8988T (cell line): ENCODE measurements around the gene CTNNB1.

Source experiments
- DNase-seq: peaks from one replicate; pipeline ENCODE4 v3.0.0; 2011

Gene CTNNB1

DNA sequence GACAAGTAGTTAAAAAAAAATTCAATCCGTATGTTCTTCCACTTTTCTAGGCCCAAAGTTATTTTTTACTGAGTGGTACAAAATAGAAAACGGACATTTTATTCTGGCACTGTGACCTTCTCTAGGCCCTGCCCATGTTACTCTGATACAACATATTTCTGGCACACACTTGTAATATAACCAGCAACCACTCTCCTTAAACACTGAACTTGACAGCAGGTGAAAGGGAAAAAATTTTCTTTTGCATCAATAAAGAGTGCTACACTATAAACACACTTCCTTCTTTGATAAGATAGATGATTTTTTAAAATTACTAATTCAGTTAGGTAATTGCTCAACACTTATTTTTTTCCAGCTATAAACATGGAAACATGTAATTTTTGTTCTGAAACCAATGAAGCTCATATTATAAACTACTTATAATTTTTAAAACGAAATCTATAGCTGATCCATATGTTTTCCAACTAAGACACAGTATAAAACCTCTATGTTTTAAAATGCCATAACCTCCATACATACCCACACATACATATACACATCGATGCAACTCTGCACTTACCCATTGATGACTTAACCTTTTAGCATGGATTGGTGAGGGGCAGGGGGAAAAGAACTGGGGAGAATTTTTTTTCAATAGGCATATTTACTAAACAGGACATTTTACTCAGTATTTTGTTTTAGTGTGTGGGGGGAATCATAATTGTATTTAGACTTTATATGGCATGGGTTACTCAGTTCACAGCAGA, 5.3 kb upstream of the CTNNB1 start:
- DNase-seq, result no peak

GRCh38 chr3:41194701-41195100, 4.6 kb upstream of the CTNNB1 start:
- DNase-seq, result no peak

DNA sequence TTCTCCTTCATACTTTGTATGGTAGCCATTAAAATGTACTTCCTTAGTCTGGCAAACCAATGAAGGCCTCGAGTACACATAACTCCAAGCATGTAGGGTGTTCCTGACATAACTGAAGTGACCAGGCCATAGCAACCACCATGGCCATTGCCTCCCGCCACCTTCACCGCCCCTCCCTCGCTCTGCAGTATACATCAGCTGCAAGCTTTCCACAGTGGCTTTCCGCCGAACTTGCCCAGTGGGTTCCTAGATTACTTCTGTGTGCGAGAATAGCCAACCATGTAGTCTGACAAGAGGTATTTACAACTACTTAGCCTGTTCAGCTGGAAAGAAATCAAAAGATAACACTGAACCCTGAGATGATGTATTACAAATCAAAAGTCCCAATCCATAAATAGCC, 3.4 kb upstream of the CTNNB1 start:
- no peak for DNase-seq

DNA sequence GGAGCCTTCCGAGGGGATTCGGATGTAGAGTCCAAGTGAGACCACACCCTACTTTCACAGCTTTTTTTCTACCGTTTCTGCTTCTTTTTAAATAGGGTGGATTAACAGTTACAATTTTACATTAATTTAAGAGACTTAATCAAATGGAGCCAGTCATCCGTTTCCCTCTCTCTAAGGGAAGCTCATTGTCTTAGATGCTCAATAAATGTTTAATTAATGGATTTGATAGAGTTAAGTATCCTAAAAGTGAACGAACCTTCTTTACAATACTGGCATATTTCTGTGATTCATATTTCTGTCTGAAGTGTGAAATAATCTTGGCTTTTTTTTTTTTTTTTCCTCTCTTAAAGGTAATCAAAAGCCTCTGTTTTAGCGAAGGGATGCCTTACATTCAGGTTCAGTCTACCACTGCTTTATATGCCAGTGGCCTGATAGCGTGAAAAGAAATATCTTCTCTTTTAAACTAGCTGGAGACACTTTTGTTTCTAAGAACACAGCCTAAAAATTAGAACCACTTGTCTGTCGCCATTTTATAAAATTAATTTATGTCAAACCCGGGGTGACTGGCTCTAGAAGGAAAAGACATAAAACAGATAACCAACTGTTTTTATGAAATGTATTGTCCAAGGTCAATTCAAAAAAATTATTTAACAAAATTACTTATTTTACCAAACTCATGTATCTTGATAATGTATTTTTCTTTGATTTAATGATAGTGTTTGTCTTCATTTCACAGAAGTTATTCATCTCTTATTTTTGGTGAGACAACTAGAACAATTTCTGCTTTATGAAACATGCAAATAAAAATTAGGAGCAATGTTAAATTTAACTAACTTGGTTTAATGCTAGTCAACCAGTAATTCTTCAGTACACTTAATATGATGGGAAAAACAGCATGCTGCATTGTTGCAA, 2.5 kb upstream of the CTNNB1 start:
- no peak for DNase-seq

DNA sequence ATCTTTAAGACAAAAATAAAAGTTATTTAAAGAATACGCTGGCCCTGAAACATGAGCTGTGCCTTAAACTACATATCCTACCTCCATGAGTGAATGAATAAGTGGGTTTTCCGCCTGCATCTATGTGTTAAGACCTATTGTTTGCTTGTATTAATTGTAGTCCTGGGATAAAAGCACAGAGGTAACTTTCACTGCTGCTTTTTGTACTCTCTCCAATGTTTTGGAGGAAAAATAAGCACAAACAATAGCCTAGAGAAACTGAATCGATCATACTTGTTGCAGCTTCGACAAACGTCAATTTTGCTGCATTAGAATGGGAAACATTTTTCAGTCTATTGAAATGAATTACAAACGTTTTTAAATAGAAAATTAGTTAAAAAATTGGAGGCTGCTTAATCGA, 1.3 kb upstream of the CTNNB1 start:
- no peak for DNase-seq

GRCh38 chr3:41198526-41198925, 779 bp upstream of the CTNNB1 start:
- DNase-seq, result no peak

- peak; percentile 42 for DNase-seq
Measured at GRCh38 chr3:41199866-41200668, 762 bp downstream of the CTNNB1 start.

DNA sequence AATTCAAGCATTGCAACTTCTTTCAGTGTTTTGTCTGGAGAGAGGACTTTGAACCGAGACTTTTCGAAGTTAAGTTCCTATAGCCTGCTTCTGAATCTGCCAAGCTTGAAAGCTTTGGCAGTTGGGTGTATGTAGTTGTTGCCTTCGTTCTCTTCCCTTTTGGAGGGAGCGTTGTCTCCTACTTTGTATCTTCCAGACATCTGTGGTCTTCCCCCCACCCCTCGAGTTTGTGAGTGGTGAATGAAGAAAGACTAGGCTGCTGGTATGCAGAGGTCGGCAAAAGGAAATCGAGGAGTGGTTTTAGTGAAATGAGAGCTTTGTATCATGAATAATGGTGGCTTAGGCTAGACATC, 1.3 kb downstream of the CTNNB1 start:
- DNase-seq, result no peak

DNA sequence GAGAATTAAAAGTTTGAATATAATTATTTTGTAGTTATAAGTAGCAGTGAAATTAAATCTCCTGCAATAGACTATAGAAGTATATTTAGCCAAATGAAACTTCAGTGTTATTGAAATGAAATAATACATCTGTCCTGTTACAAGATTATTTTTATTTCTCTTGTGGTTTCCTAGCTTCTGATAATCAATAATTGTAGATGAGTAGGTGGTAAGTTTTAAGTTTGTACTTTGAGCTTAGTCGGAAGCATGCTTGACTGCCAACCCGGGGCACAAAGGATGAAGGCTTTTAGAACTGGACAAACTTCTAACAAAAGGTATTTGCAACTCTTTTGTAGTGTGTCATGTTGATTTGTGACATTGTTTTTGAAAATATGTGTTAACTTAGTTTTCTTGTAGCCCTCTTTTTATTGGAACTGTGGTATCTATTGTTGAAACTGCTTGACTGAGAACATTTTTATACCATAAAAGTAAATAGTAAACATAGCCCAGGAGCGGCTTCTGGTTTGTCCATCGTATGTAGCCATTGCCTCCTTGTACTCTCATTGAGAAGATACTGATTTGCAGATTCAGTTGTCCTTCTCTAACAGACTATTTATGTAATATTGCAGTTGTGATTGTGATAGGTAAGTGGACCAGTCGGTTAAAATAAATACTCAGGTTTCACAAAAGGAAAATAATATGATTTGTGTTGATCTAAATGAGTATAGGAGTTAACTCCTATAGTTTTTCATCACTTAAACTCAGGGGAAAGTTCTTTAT, 2.9 kb downstream of the CTNNB1 start:
- DNase-seq, result no peak

GRCh38 chr3:41202834-41203345, 3.6 kb downstream of the CTNNB1 start:
- DNase-seq, result no peak

GRCh38 chr3:41204369-41204768, 5.1 kb downstream of the CTNNB1 start:
- DNase-seq, result no peak

- no peak for DNase-seq
Measured at GRCh38 chr3:41205591-41205990, 6.3 kb downstream of the CTNNB1 start.

- DNase-seq, result no peak
Measured at GRCh38 chr3:41207355-41207754, 8.1 kb downstream of the CTNNB1 start.

GRCh38 chr3:41208507-41209220, 9.4 kb downstream of the CTNNB1 start:
- DNase-seq, result no peak

GRCh38 chr3:41209646-41210045, 10.3 kb downstream of the CTNNB1 start:
- DNase-seq, result no peak

DNA sequence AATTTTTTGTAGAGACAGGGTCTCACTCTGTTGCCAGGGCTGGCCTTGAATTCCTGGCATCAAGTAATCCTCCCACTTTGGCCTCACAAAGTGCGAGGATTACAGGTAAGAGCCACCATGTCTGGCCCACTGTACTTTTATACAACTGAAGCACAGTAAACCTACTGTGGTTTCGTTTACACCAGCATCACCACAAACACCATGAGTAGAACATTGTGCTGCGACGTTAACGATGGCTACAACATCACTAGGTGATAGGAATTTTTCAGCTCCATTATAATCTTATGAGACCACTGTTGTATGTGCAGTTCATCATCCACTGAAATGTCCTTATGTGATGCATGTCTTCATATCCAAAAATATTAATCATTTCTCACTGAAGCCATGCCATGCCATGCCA, 11.7 kb downstream of the CTNNB1 start:
- no peak for DNase-seq

GRCh38 chr3:41212088-41212487, 12.8 kb downstream of the CTNNB1 start:
- no peak for DNase-seq

GRCh38 chr3:41213588-41213987, 14.3 kb downstream of the CTNNB1 start:
- DNase-seq, result no peak

- no peak for DNase-seq
Measured at GRCh38 chr3:41216422-41216821, 17.1 kb downstream of the CTNNB1 start.

- no peak for DNase-seq
Measured at GRCh38 chr3:41216993-41217392, 17.7 kb downstream of the CTNNB1 start.

DNA sequence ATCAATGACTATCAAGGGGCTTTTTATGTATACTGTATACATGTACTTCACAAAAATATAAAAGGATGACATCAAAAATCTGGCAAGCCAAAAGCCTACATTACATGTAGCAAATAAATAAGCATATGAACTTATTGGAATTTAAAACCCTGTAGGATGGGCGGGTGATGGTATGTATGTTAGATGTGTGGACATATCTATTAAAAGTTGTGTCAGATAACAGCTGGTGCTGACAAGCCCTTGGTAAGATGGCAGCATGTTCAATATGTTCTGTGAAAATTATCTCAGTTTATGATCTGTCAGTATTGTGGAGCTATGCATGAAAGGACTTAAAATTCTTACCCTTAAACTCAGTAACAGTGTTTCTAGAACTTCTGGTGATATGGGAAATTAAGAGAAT, 20.1 kb downstream of the CTNNB1 start:
- no peak for DNase-seq
